BE2C (cell line): ENCODE measurements around the gene LYPD3.

ENCODE experiments used
- DNase-seq: peaks from one replicate; pipeline ENCODE4 v3.0.0-alpha.2; 2020
- H3K27me3 ChIP-seq: fragments of 250-450 bp; sonication (Bioruptor Pico); 2 replicates; pipeline ENCODE4 v1.5.1; 2020; ENCODE audit warnings: mild to moderate bottlenecking
- H3K36me3 ChIP-seq: fragments of 250-450 bp; sonication (Bioruptor Pico); 2 replicates; pipeline ENCODE4 v1.5.1; 2020; ENCODE audit warnings: mild to moderate bottlenecking
- H3K4me1 ChIP-seq: fragments of 250-450 bp; sonication (Bioruptor Pico); 2 replicates; pipeline ENCODE4 v1.5.1; 2020
- H3K4me3 ChIP-seq: 2 replicates; pipeline ENCODE4 v1.5.1; 2011; ENCODE audit warnings: low read depth, low read length
- H3K9me3 ChIP-seq: fragments of 250-450 bp; sonication (Bioruptor Pico); 2 replicates; pipeline ENCODE4 v1.5.1; 2020
- CTCF ChIP-seq: IDR thresholded peaks from 2 replicates; pipeline ENCODE4 v1.5.1; 2012; ENCODE audit warnings: mild to moderate bottlenecking, low read depth, low read length

Gene LYPD3

GRCh38 chr19:43457809-43458208 is 7.6 kb downstream of the LYPD3 start:
- TF ChIP-seq CTCF, result no peak
- H3K4me3 ChIP-seq, result no peak overlapping the region
- H3K27me3 ChIP-seq, result no peaks in the 10 kb centered on the region; the same call in 1 of the 2 replicates
- H3K4me1 ChIP-seq, result no peaks in the 10 kb centered on the region
- no peak for DNase-seq
- no peaks in the 10 kb centered on the region for H3K9me3 ChIP-seq
- H3K36me3 ChIP-seq, result no peaks in the 10 kb centered on the region

- Histone ChIP-seq H3K4me3 (no peak overlapping the region), H3K4me1 (no peaks in the 10 kb centered on the region), H3K36me3 (no peaks in the 10 kb centered on the region), H3K27me3 (no peaks in the 10 kb centered on the region), H3K9me3 (no peaks in the 10 kb centered on the region)
- no peak for TF ChIP-seq CTCF
- DNase-seq, result no peak
Observed at GRCh38 chr19:43455321-43456113, 9.9 kb downstream of the LYPD3 start.

- H3K27me3 ChIP-seq, result no peaks in the 10 kb centered on the region
- H3K4me3 ChIP-seq, result no peak overlapping the region
- TF ChIP-seq CTCF, result no peak
- H3K9me3 ChIP-seq, result no peaks in the 10 kb centered on the region
- H3K4me1 ChIP-seq, result no peaks in the 10 kb centered on the region
- no peak for DNase-seq
- H3K36me3 ChIP-seq, result no peaks in the 10 kb centered on the region
Observed at GRCh38 chr19:43454031-43454430, 11.4 kb downstream of the LYPD3 start.

GRCh38 chr19:43452582-43452981 is 12.8 kb downstream of the LYPD3 start:
- H3K4me3 ChIP-seq, result no peak overlapping the region
- no peaks in the 10 kb centered on the region for H3K4me1 ChIP-seq
- TF ChIP-seq CTCF, result no peak
- H3K27me3 ChIP-seq, result no peaks in the 10 kb centered on the region
- no peak for DNase-seq
- H3K9me3 ChIP-seq, result no peaks in the 10 kb centered on the region
- H3K36me3 ChIP-seq, result no peaks in the 10 kb centered on the region

GRCh38 chr19:43450545-43450997 is 14.8 kb downstream of the LYPD3 start:
- Histone ChIP-seq H3K4me1 (no peaks in the 10 kb centered on the region), H3K9me3 (no peaks in the 10 kb centered on the region), H3K4me3 (no peak overlapping the region), H3K27me3 (no peaks in the 10 kb centered on the region), H3K36me3 (no peaks in the 10 kb centered on the region)
- DNase-seq, result no peak
- no peak for TF ChIP-seq CTCF

- no peak overlapping the region for H3K4me3 ChIP-seq
- H3K4me1 ChIP-seq, result no peaks in the 10 kb centered on the region
- H3K27me3 ChIP-seq, result no peaks in the 10 kb centered on the region
- H3K9me3 ChIP-seq, result no peaks in the 10 kb centered on the region
- H3K36me3 ChIP-seq, result no peaks in the 10 kb centered on the region
- no peak for TF ChIP-seq CTCF
- no peak for DNase-seq
Observed at GRCh38 chr19:43447655-43448054, 17.8 kb downstream of the LYPD3 start.
